Fibroblast of villous mesenchyme (primary cell): ENCODE measurements around the gene SPECC1. TPM values are rescaled to one million over a fixed set of nuclear protein-coding genes. Genes with fewer than 3 reads are reported as not detected.

Source experiments
- DNase-seq: peaks from one replicate; pipeline ENCODE4 v3.0.0-alpha.2; 2010; ENCODE audit warnings: low read depth
- H3K4me3 ChIP-seq: 2 replicates; pipeline ENCODE4 v1.5.1; 2011; ENCODE audit warnings: low read depth, mild to moderate bottlenecking, low read length
- CTCF ChIP-seq: IDR thresholded peaks from 2 replicates; pipeline ENCODE4 v1.5.1; 2012; ENCODE audit warnings: low read depth, mild to moderate bottlenecking, low read length; ENCODE audit not compliant: insufficient read depth
- total RNA-seq: library from RNA; depleted of rRNA; stranded (reverse); fragments of >200 nt; gene quantifications from 2 replicates; pipeline ENCODE4 v1.2.3, GENCODE V29; 2012

SPECC1 gene
- total RNA-seq, 1 donor: 148 TPM

- no peak for DNase-seq
- no peak for TF ChIP-seq CTCF
- H3K4me3 ChIP-seq: no peak overlapping the region
Measured at GRCh38 chr17:20205609-20206008, 196.4 kb downstream of the SPECC1 start.

GRCh38 chr17:20206068-20206467 lies 196.9 kb downstream of the SPECC1 start:
- DNase-seq: no peak
- no peak for TF ChIP-seq CTCF
- no peak overlapping the region for H3K4me3 ChIP-seq

GRCh38 chr17:20206591-20206990 lies 197.4 kb downstream of the SPECC1 start:
- DNase-seq: peak; percentile 87
- no peak overlapping the region for H3K4me3 ChIP-seq
- no peak for TF ChIP-seq CTCF

- no peak overlapping the region for H3K4me3 ChIP-seq
- DNase-seq: no peak
- TF ChIP-seq CTCF: no peak
Measured at GRCh38 chr17:20207262-20207985, 198.3 kb downstream of the SPECC1 start.

- no peak for TF ChIP-seq CTCF
- H3K4me3 ChIP-seq: no peak overlapping the region
- DNase-seq: no peak
Measured at GRCh38 chr17:20208717-20209116, 199.6 kb downstream of the SPECC1 start.

GRCh38 chr17:20210180-20210579 lies 201.0 kb downstream of the SPECC1 start:
- DNase-seq: no peak
- no peak overlapping the region for H3K4me3 ChIP-seq
- TF ChIP-seq CTCF: no peak

GRCh38 chr17:20210614-20211013 lies 201.5 kb downstream of the SPECC1 start:
- no peak overlapping the region for H3K4me3 ChIP-seq
- TF ChIP-seq CTCF: no peak

More at GRCh38 chr17:20210614-20211013, 201.5 kb downstream of the SPECC1 start:
- DNase-seq: no peak
